ENCODE results near the gene MDH1B. TPM values are rescaled to one million over a fixed set of nuclear protein-coding genes. Genes with fewer than 3 reads are reported as not detected.

The MDH1B gene
- total RNA-seq, 4 donors from 2014 or later: 0.38 to 0.85 (median 0.61) TPM; not detected in 1

- WGBS, 2 donors: 74 to 83% methylated on average over 2 of the region's 2 CpGs
- H3K36me3 ChIP-seq: no peaks in the 10 kb centered on the region
- no peaks in the 10 kb centered on the region for H3K4me1 ChIP-seq
- no peak for DNase-seq
- intact Hi-C loops (cut with DNase I): no loop called here
- no peak overlapping the region for H3K4me3 ChIP-seq
- TF ChIP-seq, protein P1, sequence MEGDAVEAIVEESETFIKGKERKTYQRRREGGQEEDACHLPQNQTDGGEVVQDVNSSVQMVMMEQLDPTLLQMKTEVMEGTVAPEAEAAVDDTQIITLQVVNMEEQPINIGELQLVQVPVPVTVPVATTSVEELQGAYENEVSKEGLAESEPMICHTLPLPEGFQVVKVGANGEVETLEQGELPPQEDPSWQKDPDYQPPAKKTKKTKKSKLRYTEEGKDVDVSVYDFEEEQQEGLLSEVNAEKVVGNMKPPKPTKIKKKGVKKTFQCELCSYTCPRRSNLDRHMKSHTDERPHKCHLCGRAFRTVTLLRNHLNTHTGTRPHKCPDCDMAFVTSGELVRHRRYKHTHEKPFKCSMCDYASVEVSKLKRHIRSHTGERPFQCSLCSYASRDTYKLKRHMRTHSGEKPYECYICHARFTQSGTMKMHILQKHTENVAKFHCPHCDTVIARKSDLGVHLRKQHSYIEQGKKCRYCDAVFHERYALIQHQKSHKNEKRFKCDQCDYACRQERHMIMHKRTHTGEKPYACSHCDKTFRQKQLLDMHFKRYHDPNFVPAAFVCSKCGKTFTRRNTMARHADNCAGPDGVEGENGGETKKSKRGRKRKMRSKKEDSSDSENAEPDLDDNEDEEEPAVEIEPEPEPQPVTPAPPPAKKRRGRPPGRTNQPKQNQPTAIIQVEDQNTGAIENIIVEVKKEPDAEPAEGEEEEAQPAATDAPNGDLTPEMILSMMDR (IDR thresholded peaks at IDR 0.05): no peak
- no peak for TF ChIP-seq POLR2A (IDR thresholded peaks at IDR 0.05)
- peaks cover 0 to 9% (median 0%) of the 10 kb centered on the region in 4 donors for H3K27me3 ChIP-seq
- H3K9me3 ChIP-seq: no peaks in the 10 kb centered on the region
- H3K27ac ChIP-seq: no peak overlapping the region
Measured at GRCh38 chr2:206733341-206733740, 31.8 kb downstream of the MDH1B start.

DNA sequence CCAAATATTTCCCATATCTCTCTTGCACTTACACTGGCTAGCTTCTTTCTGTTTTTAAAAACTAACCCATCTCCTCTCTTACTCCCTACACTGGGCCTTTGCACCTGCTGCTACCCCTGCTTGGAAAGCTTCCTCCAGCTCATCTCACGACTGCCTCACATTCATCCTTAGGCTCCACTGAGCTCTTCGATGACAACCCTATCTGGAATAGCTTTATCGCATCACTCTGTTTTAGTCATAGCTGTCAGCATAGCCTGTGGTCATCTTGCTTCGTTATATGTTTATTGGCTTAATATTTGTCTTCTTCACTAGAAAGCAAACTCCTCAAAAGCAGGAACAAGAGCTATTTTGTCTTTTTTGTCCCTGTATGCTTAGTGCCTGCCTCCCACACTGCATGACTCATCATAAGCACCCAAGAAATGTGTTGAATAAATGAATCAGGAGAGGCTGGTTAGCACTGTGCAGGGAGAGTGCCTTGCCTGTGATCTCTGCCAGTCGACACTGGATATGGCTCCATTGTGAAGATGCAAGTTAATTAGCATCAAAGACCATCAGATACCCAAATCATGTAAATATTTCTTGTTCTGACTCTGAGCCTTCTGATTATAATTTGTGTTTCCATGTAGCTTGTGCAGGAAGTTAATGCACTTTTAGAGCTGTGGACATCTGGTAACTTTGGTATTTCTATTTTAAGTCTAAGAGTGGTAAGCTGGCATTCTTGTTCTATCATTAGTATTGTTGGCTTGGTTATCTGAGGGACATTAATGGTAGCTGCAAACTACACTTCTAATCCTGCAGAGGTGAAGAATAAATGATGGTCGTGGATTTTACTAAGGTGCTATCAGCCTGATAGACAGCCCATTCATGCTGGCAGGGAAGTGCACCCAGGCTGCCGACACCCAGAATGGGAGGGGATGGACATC lies 36.6 kb downstream of the MDH1B start:
- H3K4me3 ChIP-seq: no peak overlapping the region
- WGBS, 2 donors: 64 to 65% methylated on average over 6 to 7 of the region's 7 CpGs
- H3K4me1 ChIP-seq: no peaks in the 10 kb centered on the region
- peaks cover 0 to 9% (median 0%) of the 10 kb centered on the region in 4 donors for H3K27me3 ChIP-seq
- DNase-seq: no peak
- TF ChIP-seq POLR2A (IDR thresholded peaks at IDR 0.05): no peak
- TF ChIP-seq, protein P1 (IDR thresholded peaks at IDR 0.05): no peak
- intact Hi-C loops (cut with DNase I): no loop called here
- no peaks in the 10 kb centered on the region for H3K36me3 ChIP-seq
- H3K9me3 ChIP-seq: no peaks in the 10 kb centered on the region
- H3K27ac ChIP-seq: no peak overlapping the region

GRCh38 chr2:206727287-206727686 lies 37.8 kb downstream of the MDH1B start:
- Histone ChIP-seq H3K4me3 (no peak overlapping the region), H3K9me3 (no peaks in the 10 kb centered on the region), H3K27me3 (peaks cover 0 to 9% (median 0%) of the 10 kb centered on the region in 4 donors), H3K27ac (no peak overlapping the region), H3K36me3 (no peaks in the 10 kb centered on the region), H3K4me1 (no peaks in the 10 kb centered on the region)
- TF ChIP-seq, protein P1 (IDR thresholded peaks at IDR 0.05): no peak
- TF ChIP-seq POLR2A (IDR thresholded peaks at IDR 0.05): no peak
- DNase-seq: no peak
- WGBS, 2 donors: 83 to 90% methylated on average over 2 of the region's 2 CpGs
- intact Hi-C loops (cut with DNase I): no loop called here

DNA sequence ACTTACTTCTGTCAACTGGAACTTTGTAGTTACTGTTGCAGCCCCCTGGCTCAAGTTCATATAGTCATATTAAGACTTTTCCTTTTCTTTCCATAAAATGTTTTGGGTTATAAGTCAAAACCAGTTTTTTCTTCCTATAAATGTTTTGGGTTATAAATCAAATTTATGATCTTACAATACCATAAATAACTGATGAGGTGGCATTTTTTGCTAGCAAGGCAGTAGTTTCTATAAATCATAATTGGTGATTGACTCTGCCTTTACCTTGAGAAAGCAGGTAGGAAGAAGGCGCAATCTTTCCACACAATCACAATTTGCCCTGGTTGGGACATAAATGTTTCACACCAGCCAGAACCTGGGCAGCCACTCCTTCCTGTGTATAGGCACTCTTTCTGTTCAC lies 41.8 kb downstream of the MDH1B start:
- Histone ChIP-seq H3K4me1 (no peaks in the 10 kb centered on the region), H3K4me3 (no peak overlapping the region), H3K27ac (no peak overlapping the region), H3K36me3 (no peaks in the 10 kb centered on the region), H3K9me3 (no peaks in the 10 kb centered on the region), H3K27me3 (peaks cover 0 to 10% (median 0%) of the 10 kb centered on the region in 4 donors)
- WGBS, 2 donors: 84 to 87% methylated on average over 1 of the region's 1 CpG
- intact Hi-C loops (cut with DNase I): no loop called here
- TF ChIP-seq, protein P1 (IDR thresholded peaks at IDR 0.05): no peak
- TF ChIP-seq POLR2A (IDR thresholded peaks at IDR 0.05): no peak
- DNase-seq: no peak

DNA sequence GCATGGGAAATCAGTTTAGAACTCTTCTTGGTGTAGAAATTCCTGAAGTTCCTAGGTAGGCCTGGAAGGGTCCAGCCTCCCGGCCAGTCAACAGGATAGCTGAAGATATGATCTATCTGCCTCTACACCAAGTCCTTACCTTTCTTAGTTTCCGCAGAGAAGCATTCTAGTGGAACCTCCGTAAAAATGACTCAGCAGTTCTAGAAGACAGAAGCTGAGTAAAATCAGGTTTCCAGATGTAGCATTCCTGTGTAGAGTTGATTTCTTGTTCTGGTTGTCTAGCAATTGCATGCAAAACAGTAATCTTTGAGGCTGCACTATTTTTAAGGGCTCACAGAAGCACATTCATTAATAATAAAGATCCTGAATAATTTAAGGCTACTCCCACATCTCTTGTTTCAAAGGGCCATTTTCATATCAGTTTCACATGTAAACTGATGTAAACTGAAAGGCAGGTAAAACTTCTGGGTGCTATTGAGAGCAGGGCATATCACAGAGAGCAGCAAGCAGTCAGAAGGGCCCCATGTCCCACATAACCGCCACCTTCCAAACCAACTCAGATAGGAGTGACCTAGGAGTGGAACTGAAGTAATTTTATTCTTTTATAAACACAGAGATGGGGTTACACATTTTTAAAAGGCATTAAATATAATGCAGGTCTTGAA lies 43.7 kb downstream of the MDH1B start:
- 78 to 83% methylated on average over 4 of the region's 4 CpGs for WGBS, 2 donors
- Histone ChIP-seq H3K9me3 (no peaks in the 10 kb centered on the region), H3K4me1 (no peaks in the 10 kb centered on the region), H3K4me3 (no peak overlapping the region), H3K27ac (no peak overlapping the region), H3K27me3 (peaks cover 0 to 12% (median 0%) of the 10 kb centered on the region in 4 donors), H3K36me3 (no peaks in the 10 kb centered on the region)
- intact Hi-C loops (cut with DNase I): no loop called here
- no peak for DNase-seq
- TF ChIP-seq, protein P1 (IDR thresholded peaks at IDR 0.05): no peak
- TF ChIP-seq POLR2A (IDR thresholded peaks at IDR 0.05): no peak

Data from esophagus squamous epithelium (tissue), 5 donors.